PFSK-1 (cell line): ENCODE measurements around the gene RNPC3.

Experiments
- POLR2AphosphoS5 ChIP-seq: IDR thresholded peaks from 2 replicates; pipeline ENCODE4 v1.6.1; 2012; ENCODE audit warnings: low read depth, mild to moderate bottlenecking, control low read depth, low read length, moderate library complexity
- TAF1 ChIP-seq: IDR thresholded peaks from 2 replicates; pipeline ENCODE4 v1.6.1; 2012; ENCODE audit warnings: low read length, control low read depth, borderline replicate concordance; ENCODE audit not compliant: insufficient read depth

DNA sequence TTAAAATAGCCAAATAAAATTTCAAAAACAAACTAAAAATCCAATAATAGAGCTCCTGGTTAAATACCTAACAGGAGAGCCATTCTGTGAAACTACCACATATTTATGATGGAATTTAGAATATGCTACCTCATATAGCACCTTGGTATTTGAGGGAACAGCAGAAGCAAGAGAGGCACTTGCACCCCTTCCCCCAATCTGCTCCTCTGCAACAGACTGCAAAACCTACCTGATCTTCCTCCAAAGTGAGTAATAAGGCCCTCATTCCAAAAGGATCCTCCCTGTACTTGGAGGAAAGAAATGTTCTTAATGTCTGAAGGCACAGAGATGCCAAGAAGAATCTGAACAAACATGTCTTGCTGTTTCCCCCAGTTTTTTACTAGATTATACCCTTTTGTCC, 28.1 kb upstream of the RNPC3 start:
- no peak for TF ChIP-seq TAF1
- TF ChIP-seq POLR2AphosphoS5: no peak
